ENCODE data around the gene MYDGF. TPM values are rescaled to one million over a fixed set of nuclear protein-coding genes. Genes with fewer than 3 reads are reported as not detected.
A peak's percentile ranks its signal among the peaks of the same experiment; 100 is the strongest.

Gene MYDGF
- total and polyA plus RNA-seq, 9 of the 15 experiments (the other 6 are each of a cell fraction or from before 2014, with no cell fraction given), result 4.2 to 141 (median 82.1) TPM

- no peak for DNase-seq (ENCODE audit: extremely low read depth in 1 of 4, low spot score in 3 of 4)
- FAIRE-seq, result no peak
- no TSS peak for BruUV-seq (replicated peaks)
- CTCF ChIA-PET (ENCODE audit: low intra/inter-chr PET ratio), result no interaction called here
- H2AFZ ChIP-seq (ENCODE audit: low read depth, low read length), result no peak overlapping the region
- H3K36me3 ChIP-seq (ENCODE audit: control insufficient read depth, insufficient read depth, low read length), result peaks cover 72% of the 10 kb centered on the region
- no peak for ATAC-seq
- 81% methylated on average over 7 of the region's 8 CpGs for WGBS (ENCODE audit: insufficient coverage, low coverage, missing lambda C conversion rate)
- in situ Hi-C loops (cut with MboI), result no loop called here
- POLR2A ChIA-PET, result interaction anchor here (0.7 to 2.1 kb wide), 6 partner anchors 10 to 24 kb away, joined by 3 to 5 read pairs (median 4); partner anchors contain the start of gene MYDGF
- intact Hi-C loops (cut with micrococcal nuclease), result no loop called here
- no peaks in the 10 kb centered on the region for H3K79me2 ChIP-seq (ENCODE audit: control insufficient read depth, insufficient read depth, low read length)
- H3K9me3 ChIP-seq (replicated peaks; ENCODE audit: control insufficient read depth, insufficient read depth, low read depth, low read length), result no peaks in the 10 kb centered on the region
- H3K4me2 ChIP-seq (ENCODE audit: insufficient read depth, low read length), result no peak overlapping the region
- H4K20me1 ChIP-seq (replicated peaks; ENCODE audit: control insufficient read depth, insufficient read depth, low read length), result peaks cover under 1% of the 10 kb centered on the region; the same call in 1 of the 2 replicates
- H3K4me1 ChIP-seq (replicated peaks in 1 of 2; ENCODE audit: control insufficient read depth in 2 of 2, insufficient read depth in 2 of 2, low read length in 2 of 2), result peaks cover 11 to 19% of the 10 kb centered on the region in 2 experiments; a peak in 3 of 5 replicates
- H3K9me1 ChIP-seq (ENCODE audit: control insufficient read depth, insufficient read depth, low read length), result peaks cover 5% of the 10 kb centered on the region
- peak overlapping the region in 1 of 2 experiments; percentile 35; a peak in 2 of 4 replicates for H3K9ac ChIP-seq (ENCODE audit: insufficient read depth in 1 of 2, low read depth in 2 of 2, low read length in 2 of 2)
- H3K27ac ChIP-seq (ENCODE audit: extremely low read depth, low read depth, low read length), result no peak overlapping the region
- no peak overlapping the region for H3K4me3 ChIP-seq
- H3K27me3 ChIP-seq (ENCODE audit: control insufficient read depth in 2 of 2, insufficient read depth in 2 of 2, low read length in 2 of 2), result no peaks in the 10 kb centered on the region
- TF ChIP-seq SMAD2 (IDR thresholded peaks at IDR 0.05; ENCODE audit: low read depth, low read length), result no peak
- TF ChIP-seq, protein P1, sequence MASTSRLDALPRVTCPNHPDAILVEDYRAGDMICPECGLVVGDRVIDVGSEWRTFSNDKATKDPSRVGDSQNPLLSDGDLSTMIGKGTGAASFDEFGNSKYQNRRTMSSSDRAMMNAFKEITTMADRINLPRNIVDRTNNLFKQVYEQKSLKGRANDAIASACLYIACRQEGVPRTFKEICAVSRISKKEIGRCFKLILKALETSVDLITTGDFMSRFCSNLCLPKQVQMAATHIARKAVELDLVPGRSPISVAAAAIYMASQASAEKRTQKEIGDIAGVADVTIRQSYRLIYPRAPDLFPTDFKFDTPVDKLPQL (IDR thresholded peaks at IDR 0.05; ENCODE audit: extremely low read depth, insufficient read length), result no peak
- TF ChIP-seq EHMT2 (IDR thresholded peaks at IDR 0.05), result no peak
- TF ChIP-seq POLR2B (IDR thresholded peaks at IDR 0.05; ENCODE audit: low read depth, partially characterized antibody), result peak; percentile 39
- TF ChIP-seq, protein P2, sequence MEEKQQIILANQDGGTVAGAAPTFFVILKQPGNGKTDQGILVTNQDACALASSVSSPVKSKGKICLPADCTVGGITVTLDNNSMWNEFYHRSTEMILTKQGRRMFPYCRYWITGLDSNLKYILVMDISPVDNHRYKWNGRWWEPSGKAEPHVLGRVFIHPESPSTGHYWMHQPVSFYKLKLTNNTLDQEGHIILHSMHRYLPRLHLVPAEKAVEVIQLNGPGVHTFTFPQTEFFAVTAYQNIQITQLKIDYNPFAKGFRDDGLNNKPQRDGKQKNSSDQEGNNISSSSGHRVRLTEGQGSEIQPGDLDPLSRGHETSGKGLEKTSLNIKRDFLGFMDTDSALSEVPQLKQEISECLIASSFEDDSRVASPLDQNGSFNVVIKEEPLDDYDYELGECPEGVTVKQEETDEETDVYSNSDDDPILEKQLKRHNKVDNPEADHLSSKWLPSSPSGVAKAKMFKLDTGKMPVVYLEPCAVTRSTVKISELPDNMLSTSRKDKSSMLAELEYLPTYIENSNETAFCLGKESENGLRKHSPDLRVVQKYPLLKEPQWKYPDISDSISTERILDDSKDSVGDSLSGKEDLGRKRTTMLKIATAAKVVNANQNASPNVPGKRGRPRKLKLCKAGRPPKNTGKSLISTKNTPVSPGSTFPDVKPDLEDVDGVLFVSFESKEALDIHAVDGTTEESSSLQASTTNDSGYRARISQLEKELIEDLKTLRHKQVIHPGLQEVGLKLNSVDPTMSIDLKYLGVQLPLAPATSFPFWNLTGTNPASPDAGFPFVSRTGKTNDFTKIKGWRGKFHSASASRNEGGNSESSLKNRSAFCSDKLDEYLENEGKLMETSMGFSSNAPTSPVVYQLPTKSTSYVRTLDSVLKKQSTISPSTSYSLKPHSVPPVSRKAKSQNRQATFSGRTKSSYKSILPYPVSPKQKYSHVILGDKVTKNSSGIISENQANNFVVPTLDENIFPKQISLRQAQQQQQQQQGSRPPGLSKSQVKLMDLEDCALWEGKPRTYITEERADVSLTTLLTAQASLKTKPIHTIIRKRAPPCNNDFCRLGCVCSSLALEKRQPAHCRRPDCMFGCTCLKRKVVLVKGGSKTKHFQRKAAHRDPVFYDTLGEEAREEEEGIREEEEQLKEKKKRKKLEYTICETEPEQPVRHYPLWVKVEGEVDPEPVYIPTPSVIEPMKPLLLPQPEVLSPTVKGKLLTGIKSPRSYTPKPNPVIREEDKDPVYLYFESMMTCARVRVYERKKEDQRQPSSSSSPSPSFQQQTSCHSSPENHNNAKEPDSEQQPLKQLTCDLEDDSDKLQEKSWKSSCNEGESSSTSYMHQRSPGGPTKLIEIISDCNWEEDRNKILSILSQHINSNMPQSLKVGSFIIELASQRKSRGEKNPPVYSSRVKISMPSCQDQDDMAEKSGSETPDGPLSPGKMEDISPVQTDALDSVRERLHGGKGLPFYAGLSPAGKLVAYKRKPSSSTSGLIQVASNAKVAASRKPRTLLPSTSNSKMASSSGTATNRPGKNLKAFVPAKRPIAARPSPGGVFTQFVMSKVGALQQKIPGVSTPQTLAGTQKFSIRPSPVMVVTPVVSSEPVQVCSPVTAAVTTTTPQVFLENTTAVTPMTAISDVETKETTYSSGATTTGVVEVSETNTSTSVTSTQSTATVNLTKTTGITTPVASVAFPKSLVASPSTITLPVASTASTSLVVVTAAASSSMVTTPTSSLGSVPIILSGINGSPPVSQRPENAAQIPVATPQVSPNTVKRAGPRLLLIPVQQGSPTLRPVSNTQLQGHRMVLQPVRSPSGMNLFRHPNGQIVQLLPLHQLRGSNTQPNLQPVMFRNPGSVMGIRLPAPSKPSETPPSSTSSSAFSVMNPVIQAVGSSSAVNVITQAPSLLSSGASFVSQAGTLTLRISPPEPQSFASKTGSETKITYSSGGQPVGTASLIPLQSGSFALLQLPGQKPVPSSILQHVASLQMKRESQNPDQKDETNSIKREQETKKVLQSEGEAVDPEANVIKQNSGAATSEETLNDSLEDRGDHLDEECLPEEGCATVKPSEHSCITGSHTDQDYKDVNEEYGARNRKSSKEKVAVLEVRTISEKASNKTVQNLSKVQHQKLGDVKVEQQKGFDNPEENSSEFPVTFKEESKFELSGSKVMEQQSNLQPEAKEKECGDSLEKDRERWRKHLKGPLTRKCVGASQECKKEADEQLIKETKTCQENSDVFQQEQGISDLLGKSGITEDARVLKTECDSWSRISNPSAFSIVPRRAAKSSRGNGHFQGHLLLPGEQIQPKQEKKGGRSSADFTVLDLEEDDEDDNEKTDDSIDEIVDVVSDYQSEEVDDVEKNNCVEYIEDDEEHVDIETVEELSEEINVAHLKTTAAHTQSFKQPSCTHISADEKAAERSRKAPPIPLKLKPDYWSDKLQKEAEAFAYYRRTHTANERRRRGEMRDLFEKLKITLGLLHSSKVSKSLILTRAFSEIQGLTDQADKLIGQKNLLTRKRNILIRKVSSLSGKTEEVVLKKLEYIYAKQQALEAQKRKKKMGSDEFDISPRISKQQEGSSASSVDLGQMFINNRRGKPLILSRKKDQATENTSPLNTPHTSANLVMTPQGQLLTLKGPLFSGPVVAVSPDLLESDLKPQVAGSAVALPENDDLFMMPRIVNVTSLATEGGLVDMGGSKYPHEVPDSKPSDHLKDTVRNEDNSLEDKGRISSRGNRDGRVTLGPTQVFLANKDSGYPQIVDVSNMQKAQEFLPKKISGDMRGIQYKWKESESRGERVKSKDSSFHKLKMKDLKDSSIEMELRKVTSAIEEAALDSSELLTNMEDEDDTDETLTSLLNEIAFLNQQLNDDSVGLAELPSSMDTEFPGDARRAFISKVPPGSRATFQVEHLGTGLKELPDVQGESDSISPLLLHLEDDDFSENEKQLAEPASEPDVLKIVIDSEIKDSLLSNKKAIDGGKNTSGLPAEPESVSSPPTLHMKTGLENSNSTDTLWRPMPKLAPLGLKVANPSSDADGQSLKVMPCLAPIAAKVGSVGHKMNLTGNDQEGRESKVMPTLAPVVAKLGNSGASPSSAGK (IDR thresholded peaks at IDR 0.05), result no peak
- TF ChIP-seq CREM (IDR thresholded peaks at IDR 0.05; ENCODE audit: low read depth), result no peak
- TF ChIP-seq, protein P3, sequence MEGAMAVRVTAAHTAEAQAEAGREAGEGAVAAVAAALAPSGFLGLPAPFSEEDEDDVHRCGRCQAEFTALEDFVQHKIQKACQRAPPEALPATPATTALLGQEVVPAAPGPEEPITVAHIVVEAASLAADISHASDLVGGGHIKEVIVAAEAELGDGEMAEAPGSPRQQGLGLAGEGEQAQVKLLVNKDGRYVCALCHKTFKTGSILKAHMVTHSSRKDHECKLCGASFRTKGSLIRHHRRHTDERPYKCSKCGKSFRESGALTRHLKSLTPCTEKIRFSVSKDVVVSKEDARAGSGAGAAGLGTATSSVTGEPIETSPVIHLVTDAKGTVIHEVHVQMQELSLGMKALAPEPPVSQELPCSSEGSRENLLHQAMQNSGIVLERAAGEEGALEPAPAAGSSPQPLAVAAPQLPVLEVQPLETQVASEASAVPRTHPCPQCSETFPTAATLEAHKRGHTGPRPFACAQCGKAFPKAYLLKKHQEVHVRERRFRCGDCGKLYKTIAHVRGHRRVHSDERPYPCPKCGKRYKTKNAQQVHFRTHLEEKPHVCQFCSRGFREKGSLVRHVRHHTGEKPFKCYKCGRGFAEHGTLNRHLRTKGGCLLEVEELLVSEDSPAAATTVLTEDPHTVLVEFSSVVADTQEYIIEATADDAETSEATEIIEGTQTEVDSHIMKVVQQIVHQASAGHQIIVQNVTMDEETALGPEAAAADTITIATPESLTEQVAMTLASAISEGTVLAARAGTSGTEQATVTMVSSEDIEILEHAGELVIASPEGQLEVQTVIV (CRISPR knock-in tag; IDR thresholded peaks at IDR 0.05; ENCODE audit: borderline replicate concordance), result no peak
- no peak for TF ChIP-seq ZNF57 (CRISPR knock-in tag; IDR thresholded peaks at IDR 0.05)
Observed at GRCh38 chr19:4656102-4656501, 14.0 kb downstream of the MYDGF start.

All from K562 (cell line).